Heart right ventricle (tissue), 16 donors: Measurements from ENCODE around the gene ABLIM2. TPM values are rescaled to one million over a fixed set of nuclear protein-coding genes. Genes with fewer than 3 reads are reported as not detected.
A peak's percentile ranks its signal among the peaks of the same experiment; 100 is the strongest.

Experiments
- ATAC-seq, 8 donors: fragments of 200-7000 bp; cut with Tn5 transposase; one replicate each; pipeline ENCODE4 v1.9.1; 2020; ENCODE audit warnings: mild to moderate bottlenecking in 8 of 8, moderate library complexity in 8 of 8, moderate number of reproducible peaks in 1 of 8
- DNase-seq, 2 donors: peaks; one replicate each; pipeline ENCODE4 v3.0.0-alpha.2; 2020
- H3K27ac ChIP-seq, 10 donors: fragments of 200-600 bp; sonication (generic) in 2 of 10; one replicate each; pipeline versions ENCODE4 v1.5.0 to v1.8.0; 2020 to 2022; ENCODE audit warnings: mild to moderate bottlenecking in 3 of 10
- H3K27me3 ChIP-seq, 7 donors: fragments of 200-600 bp; one replicate each; pipeline ENCODE4 v1.8.0; 2021 to 2022; ENCODE audit warnings: mild to moderate bottlenecking in 2 of 7
- H3K36me3 ChIP-seq, 9 donors: fragments of 200-600 bp; sonication (generic) in 1 of 9; one replicate each; pipeline versions ENCODE4 v1.5.0 to v1.8.0; 2020 to 2022; ENCODE audit warnings: mild to moderate bottlenecking in 2 of 9
- H3K4me1 ChIP-seq, 9 donors: fragments of 200-600 bp; sonication (generic) in 1 of 9; one replicate each; pipeline versions ENCODE4 v1.5.0 to v1.8.0; 2020 to 2022; ENCODE audit warnings: mild to moderate bottlenecking in 4 of 9
- H3K4me3 ChIP-seq, 10 donors: fragments of 200-600 bp; sonication (generic) in 2 of 10; one replicate each; pipeline versions ENCODE4 v1.5.0 to v1.8.0; 2020 to 2022; ENCODE audit warnings: mild to moderate bottlenecking in 7 of 10, moderate library complexity in 2 of 10
- H3K9me3 ChIP-seq, 11 donors: fragments of 200-600 bp in 10 of 11; sonication (generic) in 2 of 11; one replicate each; pipeline versions ENCODE4 v1.5.0 to v1.8.0; 2013 to 2022; ENCODE audit warnings: mild to moderate bottlenecking in 2 of 11, control low read depth in 1 of 11, moderate library complexity in 1 of 11
- CTCF ChIP-seq, 9 donors: fragments of 200-600 bp; sonication (generic) in 2 of 9; IDR thresholded peaks; one replicate each; pipeline versions ENCODE4 v1.5.0 to v1.8.0; 2021 to 2022; ENCODE audit warnings: antibody characterized with exemption in 9 of 9, mild to moderate bottlenecking in 5 of 9, moderate library complexity in 1 of 9
- WGBS, 2 donors: extraction: QIAGEN DNeasy Blood & Tissue Kit; methylation state at CpG; one replicate each; pipeline ENCODE4 v1.1.7; 2013; ENCODE audit warnings: inconsistent platforms in 1 of 2; 5-methylcytosine and 5-hydroxymethylcytosine counted together
- intact Hi-C, 10 donors: fragments of 100-400 bp; cut with DNase I; formaldehyde crosslinking; loops; one replicate each; pipeline versions ENCODE4 v1.11.1 to v1.14.2; 2022
- polyA plus RNA-seq, 2 donors: library from polyadenylated mRNA; stranded (reverse); fragments of 200-250 nt; gene quantifications; one replicate each; pipeline ENCODE4 v1.2.3, GENCODE V29; 2013
- total RNA-seq, 10 donors: library from RNA; stranded (reverse); fragmentation: NEBNext Ultra II Directional in 3 of 10; extraction: Animal tissue kit (Norgen Biotek cat#: 25700) in 3 of 10; gene quantifications; one replicate each; pipeline versions ENCODE4 v1.2.1 to v1.2.4, GENCODE V29; 2021 to 2023
- donor health status: Arrhythmogenic right ventricular cardiomyopathy.
- donor health status: ischemic (EF 13 %, LVEDD 7.1; RV severe dilation, severe dysfunction).
- donor health status: healthy with polysubstance abuse.
- donor health status: DM: no; HTN: yes; CAD: no.
- donor health status: DM: no; HTN: no; CAD: no.
- donor health status: ischemic (EF 25% LVEDD 6.9; RV normal size, moderate dysfunction).
- donor health status: ischemic (EF 25% LVEDD 5.7; RV mildly dilated, moderate dysfunction).
- donor health status: healthy.
- donor health status: DM: yes; HTN: yes; CAD: no.
- donor health status: Ischemic cardiomyopathy.
- donor health status: ischemic (EF 35%, LVEDD 5.7; RV mildly dilated, moderate dysfunction).
- donor health status: nonischemic (EF 11% LVEDD 7.7; RV severe dilation, severe dysfunction).
- donor health status: DM: yes; HTN: yes; CAD: no.
- donor health status: PGD.
- donor health status: ischemic (EF 29% LVEDD 5.4; RV normal size, mild dysfunction).
- donor health status: nonischemic (EF 23%, LVEDD 6.1; RV moderate dilation, normal function).

The ABLIM2 gene
- total and polyA plus RNA-seq, 12 donors, result 7.2 to 27.8 (median 17.6) TPM

DNA sequence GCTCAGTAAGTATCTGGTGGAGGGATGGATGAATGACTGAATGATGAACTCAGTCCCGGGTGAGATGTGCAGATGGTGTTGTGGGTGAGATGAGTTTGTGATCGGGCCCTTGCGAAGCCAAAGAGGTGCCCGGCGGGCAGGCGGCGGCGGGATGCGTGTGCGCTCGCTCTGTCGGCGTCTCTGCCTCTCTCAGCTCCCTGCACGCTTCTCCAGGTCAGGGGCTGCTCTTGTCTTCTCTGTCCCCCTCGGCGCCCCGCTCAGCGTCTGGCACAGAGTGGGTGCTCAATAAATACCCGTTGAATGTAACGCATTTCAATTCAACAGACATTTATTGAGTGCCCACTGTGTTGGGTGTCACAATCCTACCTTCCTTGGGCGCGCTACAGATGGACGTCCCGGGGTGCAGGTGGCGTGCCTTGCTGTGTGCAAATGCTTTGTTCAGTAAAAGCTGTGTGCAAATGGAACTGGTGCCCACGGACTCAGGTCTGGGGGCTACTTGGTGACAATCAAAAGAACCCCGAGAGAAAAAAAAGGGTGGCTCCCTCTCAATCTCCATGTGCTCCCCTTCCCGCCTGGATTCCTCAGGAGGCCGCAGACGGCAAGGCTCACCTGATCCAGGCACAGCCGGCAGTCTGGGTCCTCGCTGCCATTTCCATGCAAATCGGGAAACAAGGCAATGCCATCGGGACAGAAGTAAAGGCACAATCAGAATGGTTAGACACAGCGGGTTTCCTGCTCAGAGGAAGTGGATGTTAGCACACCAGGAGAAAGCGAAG, 153.4 kb downstream of the ABLIM2 start:
- intact Hi-C loops, result no loop called here
- Histone ChIP-seq H3K9me3 (no peaks in the 10 kb centered on the region), H3K27ac (no peak overlapping the region), H3K36me3 (peaks cover 0 to 16% (median 0%) of the 10 kb centered on the region in 9 donors), H3K4me3 (no peak overlapping the region), H3K4me1 (peaks cover 0 to under 1% (median 0%) of the 10 kb centered on the region in 9 donors), H3K27me3 (no peaks in the 10 kb centered on the region)
- ATAC-seq, result no peak
- WGBS, 2 donors, result 92 to 93% methylated on average over 36 of the region's 36 CpGs
- no peak for TF ChIP-seq CTCF (IDR thresholded peaks at IDR 0.05)
- DNase-seq, result no peak

DNA sequence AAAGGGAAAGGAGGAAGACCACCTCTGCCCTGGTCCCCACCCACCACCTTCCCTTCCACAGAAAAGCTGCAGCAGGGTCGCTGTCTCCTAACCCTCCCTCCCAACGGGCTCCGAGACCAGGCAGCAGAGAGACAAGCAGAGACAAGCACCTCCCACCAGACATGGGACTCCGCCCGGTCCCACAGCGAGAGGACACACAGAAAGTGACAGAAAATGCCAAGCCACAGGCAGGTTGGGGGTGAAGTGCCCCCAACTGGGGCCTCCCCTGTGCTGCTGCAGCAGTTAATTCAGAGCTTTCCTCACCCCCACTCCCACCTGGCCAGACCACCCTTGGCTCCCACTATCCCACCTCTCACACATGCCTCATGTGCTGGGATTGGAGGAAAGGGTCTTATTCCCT, 154.5 kb downstream of the ABLIM2 start:
- WGBS, 2 donors, result 76 to 77% methylated on average over 6 of the region's 6 CpGs
- intact Hi-C loops, result no loop called here
- no peak for TF ChIP-seq CTCF (IDR thresholded peaks at IDR 0.05)
- ATAC-seq (no peak), DNase-seq (no peak)
- Histone ChIP-seq H3K4me3 (no peak overlapping the region), H3K36me3 (peaks cover 0 to 16% (median 0%) of the 10 kb centered on the region in 9 donors), H3K4me1 (no peaks in the 10 kb centered on the region), H3K27ac (no peak overlapping the region), H3K9me3 (no peaks in the 10 kb centered on the region), H3K27me3 (no peaks in the 10 kb centered on the region)

DNA sequence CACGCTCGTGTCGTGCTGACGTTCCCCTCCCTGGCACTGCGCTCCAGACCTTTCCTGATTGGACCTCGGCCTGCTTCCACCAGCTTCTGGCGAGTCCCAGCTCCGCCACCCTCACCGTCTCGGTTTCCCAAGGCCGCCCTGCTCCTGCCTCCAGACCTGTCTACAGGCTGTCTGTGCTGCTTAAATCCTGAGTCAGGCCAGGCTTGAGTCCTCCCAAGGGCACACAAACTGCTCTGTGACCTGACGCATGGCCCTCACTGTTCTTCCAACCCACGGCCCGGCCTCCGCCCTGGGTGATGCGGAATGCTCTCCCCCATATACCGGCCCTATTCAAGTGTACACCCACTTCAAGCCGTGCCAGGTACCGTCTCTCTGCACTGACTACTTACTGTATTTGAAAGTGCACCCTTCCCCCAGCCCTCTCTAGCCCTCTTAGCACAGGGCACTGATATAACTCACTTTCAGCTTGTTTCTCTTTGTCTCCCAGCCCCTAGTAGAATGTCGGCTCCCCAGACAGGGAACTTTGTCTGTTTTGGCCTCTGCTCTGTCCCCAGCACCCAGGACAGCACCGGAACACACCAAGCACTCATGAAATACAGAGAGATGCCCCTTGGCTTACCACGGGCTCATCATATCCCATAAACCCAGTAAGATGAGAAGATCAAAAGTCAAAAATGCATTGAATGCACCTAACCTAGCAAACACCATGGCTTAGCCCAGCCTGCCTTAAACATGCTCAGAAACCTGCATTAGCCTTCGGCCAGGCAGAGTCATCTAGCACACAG, 155.9 kb downstream of the ABLIM2 start:
- H3K4me1 ChIP-seq, result no peaks in the 10 kb centered on the region
- ATAC-seq (peak in 1 of 8 donors; percentile 39), DNase-seq (no peak)
- H3K36me3 ChIP-seq, result peaks cover 0 to 13% (median 0%) of the 10 kb centered on the region in 9 donors
- H3K27me3 ChIP-seq, result no peaks in the 10 kb centered on the region
- TF ChIP-seq CTCF (IDR thresholded peaks at IDR 0.05), result no peak
- no peak overlapping the region for H3K27ac ChIP-seq
- intact Hi-C loops, result no loop called here
- whole genome bisulfite sequencing, 2 donors, result 85 to 90% methylated on average over 23 of the region's 23 CpGs
- H3K4me3 ChIP-seq, result no peak overlapping the region
- no peaks in the 10 kb centered on the region for H3K9me3 ChIP-seq

- H3K27ac ChIP-seq, result no peak overlapping the region
- H3K27me3 ChIP-seq, result no peaks in the 10 kb centered on the region
- TF ChIP-seq CTCF (IDR thresholded peaks at IDR 0.05), result no peak
- no peak for ATAC-seq
- intact Hi-C loops, result no loop called here
- H3K4me3 ChIP-seq, result no peak overlapping the region
- H3K9me3 ChIP-seq, result peaks cover 0 to 5% (median 0%) of the 10 kb centered on the region in 11 donors
- no peaks in the 10 kb centered on the region for H3K4me1 ChIP-seq
- 84 to 89% methylated on average over 15 of the region's 15 CpGs for WGBS, 2 donors
- DNase-seq, result no peak
- H3K36me3 ChIP-seq, result peaks cover 0 to 11% (median 0%) of the 10 kb centered on the region in 9 donors
Observed at GRCh38 chr4:8001564-8002355, 156.9 kb downstream of the ABLIM2 start.
